OCI-LY7 (cell line): ENCODE results near the gene COX7A2L. TPM values are rescaled to one million over a fixed set of nuclear protein-coding genes. Genes with fewer than 3 reads are reported as not detected.

Experiments
- BruUV-seq: library from RNA; stranded (reverse); fragments of 400-500 nt; replicated peaks from 2 replicates; lab custom pipeline; 2021; lab: Mats Ljungman, UMichigan
- CTCF ChIA-PET: fragments of 300-600 bp; sonication (Branson Sonifier 250); formaldehyde crosslinking; loops from one replicate; lab custom pipeline; 2022; ENCODE audit warnings: antibody characterized with exemption; ENCODE audit not compliant: unreplicated experiment; lab: Charles Lee
- POLR2A ChIA-PET: fragments of 300-600 bp; sonication (Branson Sonifier 250); formaldehyde crosslinking; loops from one replicate; lab custom pipeline; 2022; ENCODE audit warnings: antibody characterized with exemption; lab: Charles Lee
- DNase-seq: peaks from one replicate; pipeline ENCODE4 v3.0.0-alpha.2; 2015; ENCODE audit warnings: low spot score
- H2AFZ ChIP-seq: fragments of 200-600 bp; sonication (generic), shearing (Covaris generic); 2 replicates; pipeline ENCODE4 v1.6.1; 2014; ENCODE audit warnings: mild to moderate bottlenecking, antibody characterized with exemption, low read length, moderate library complexity
- H3K27ac ChIP-seq: fragments of 200-600 bp; sonication (generic); 2 replicates; pipeline ENCODE4 v1.5.1; 2014; ENCODE audit warnings: mixed run types, low read depth, mild to moderate bottlenecking, moderate library complexity, low read length, inconsistent platforms; ENCODE audit not compliant: poor library complexity, severe bottlenecking
- H3K36me3 ChIP-seq: fragments of 200-600 bp; sonication (generic); 2 replicates; pipeline ENCODE4 v1.6.1; 2014; ENCODE audit warnings: mild to moderate bottlenecking, antibody characterized with exemption, low read length, moderate library complexity, mixed read lengths; ENCODE audit not compliant: insufficient read depth
- H3K4me1 ChIP-seq: fragments of 200-600 bp; sonication (generic); 2 replicates; pipeline ENCODE4 v1.5.1; 2014; ENCODE audit warnings: mild to moderate bottlenecking, low read length; ENCODE audit not compliant: insufficient read depth, poor library complexity, severe bottlenecking
- H3K4me2 ChIP-seq: fragments of 200-600 bp; sonication (generic); 2 replicates; pipeline ENCODE4 v1.6.1; 2014; ENCODE audit warnings: mild to moderate bottlenecking, low read length
- H3K4me3 ChIP-seq: fragments of 200-600 bp; sonication (generic); 2 replicates; pipeline ENCODE4 v1.5.1; 2014; ENCODE audit warnings: mild to moderate bottlenecking, low read depth, low read length; ENCODE audit not compliant: poor library complexity, severe bottlenecking
- H3K79me2 ChIP-seq: fragments of 200-600 bp; sonication (generic); 2 replicates; pipeline ENCODE4 v1.6.1; 2016; ENCODE audit warnings: low read depth, mild to moderate bottlenecking, low read length, moderate library complexity, mixed read lengths; ENCODE audit not compliant: insufficient read depth
- H3K9me2 ChIP-seq: fragments of 200-600 bp; sonication (generic); 2 replicates; pipeline ENCODE4 v1.6.1; 2016; ENCODE audit warnings: mild to moderate bottlenecking, low read length, mixed read lengths; ENCODE audit not compliant: insufficient read depth
- H3K9me3 ChIP-seq: fragments of 200-600 bp; sonication (generic); 2 replicates; pipeline ENCODE4 v1.6.1; 2014; ENCODE audit warnings: mild to moderate bottlenecking, mixed run types, low read length, mixed read lengths
- H4K20me1 ChIP-seq: fragments of 200-600 bp; sonication (generic); 2 replicates; pipeline ENCODE4 v1.6.1; 2014; ENCODE audit warnings: mild to moderate bottlenecking, antibody characterized with exemption, low read length, moderate library complexity, mixed read lengths; ENCODE audit not compliant: insufficient read depth
- CTCF ChIP-seq: fragments of 200-600 bp; sonication (generic); conservative IDR thresholded peaks from 2 replicates; pipeline ENCODE4 v1.5.1; 2014; ENCODE audit warnings: mild to moderate bottlenecking, antibody characterized with exemption, low read length, moderate library complexity, mixed read lengths
- EZH2phosphoT487 ChIP-seq: fragments of 200-600 bp; sonication (generic); IDR thresholded peaks from 2 replicates; pipeline ENCODE4 v1.6.1; 2018; ENCODE audit warnings: low read depth, borderline replicate concordance, mild to moderate bottlenecking, mixed run types, antibody characterized with exemption, low read length, moderate library complexity, mixed read lengths
- intact Hi-C: fragments of 100-400 bp; cut with micrococcal nuclease; formaldehyde crosslinking; loops from one replicate; pipeline ENCODE4 v1.10.0; 2022; ENCODE audit not compliant: unreplicated experiment
- total RNA-seq, 2 experiments: library from RNA; depleted of rRNA in 1 of 2; stranded (reverse); fragments of >200 nt in 1 of 2; shearing (Covaris generic) in 1 of 2; gene quantifications; 2 replicates each; pipeline ENCODE4 v1.2.3, GENCODE V29; 2014 to 2022

COX7A2L gene
- total RNA-seq, 2 experiments from 2014 or later, result 118 to 121 TPM

GRCh38 chr2:42364658-42365057 lies 3.6 kb upstream of the COX7A2L start:
- TF ChIP-seq CTCF (no peak), EZH2phosphoT487 (no peak)
- Histone ChIP-seq H3K4me3 (no peak overlapping the region), H3K9me2 (no peaks in the 10 kb centered on the region), H3K27ac (no peak overlapping the region), H3K36me3 (no peaks in the 10 kb centered on the region), H3K79me2 (peaks cover 13% of the 10 kb centered on the region), H3K4me1 (peaks cover 15% of the 10 kb centered on the region), H3K4me2 (no peak overlapping the region), H3K9me3 (no peaks in the 10 kb centered on the region), H2AFZ (no peak overlapping the region), H4K20me1 (no peaks in the 10 kb centered on the region; the same call in 1 of the 2 replicates)
- no peak for DNase-seq
- BruUV-seq, result no TSS peak
- intact Hi-C loops, result loop anchor here (5.0 to 10.0 kb wide), 2 partner anchors 267 to 300 kb away; no protein-coding TSS in a partner anchor
- ChIA-PET POLR2A (interaction anchor here (0.7 kb wide), 1 partner anchor 34 kb away, joined by 3 read pairs; no protein-coding TSS in a partner anchor), CTCF (no interaction called here)

- no peaks in the 10 kb centered on the region for H3K9me3 ChIP-seq
- ChIA-PET POLR2A (interaction anchor here (0.6 kb wide), 1 partner anchor 240 kb away, joined by 3 read pairs; no protein-coding TSS in a partner anchor), CTCF (no interaction called here)
- H2AFZ ChIP-seq, result no peak overlapping the region
- peaks cover 25% of the 10 kb centered on the region for H3K79me2 ChIP-seq
- H3K4me2 ChIP-seq, result no peak overlapping the region
- no peak for TF ChIP-seq EZH2phosphoT487
- no peak for TF ChIP-seq CTCF
- no peaks in the 10 kb centered on the region; the same call in 1 of the 2 replicates for H4K20me1 ChIP-seq
- DNase-seq, result no peak
- no peaks in the 10 kb centered on the region for H3K9me2 ChIP-seq
- no TSS peak for BruUV-seq
- intact Hi-C loops, result loop anchor here (5.0 to 10.0 kb wide), 2 partner anchors 266 to 301 kb away; no protein-coding TSS in a partner anchor
- no peak overlapping the region for H3K4me3 ChIP-seq
- no peaks in the 10 kb centered on the region for H3K36me3 ChIP-seq
- peaks cover 21% of the 10 kb centered on the region for H3K4me1 ChIP-seq
- no peak overlapping the region for H3K27ac ChIP-seq
Measured at GRCh38 chr2:42363413-42363812, 2.4 kb upstream of the COX7A2L start.

- ChIA-PET POLR2A (interaction anchor here (0.6 to 0.7 kb wide), 4 partner anchors 10 to 35 kb away, joined by 3 to 4 read pairs (median 3); no protein-coding TSS in a partner anchor), CTCF (no interaction called here)
- intact Hi-C loops, result loop anchor here (5.0 to 10.0 kb wide), 2 partner anchors 265 to 303 kb away; no protein-coding TSS in a partner anchor
- Histone ChIP-seq H3K9me3 (no peaks in the 10 kb centered on the region), H3K4me2 (peak overlapping the region; percentile 82), H3K4me1 (peaks cover 27% of the 10 kb centered on the region), H4K20me1 (peaks cover 8% of the 10 kb centered on the region; the same call in 1 of the 2 replicates), H3K4me3 (peak overlapping the region; percentile 96), H3K9me2 (no peaks in the 10 kb centered on the region), H3K36me3 (peaks cover 11% of the 10 kb centered on the region; the same call in 1 of the 2 replicates), H2AFZ (peak overlapping the region; percentile 97), H3K27ac (peak overlapping the region; percentile 79), H3K79me2 (peaks cover 42% of the 10 kb centered on the region)
- DNase-seq, result no peak
- TF ChIP-seq CTCF (0 out of 2 replicates have a peak, but pooled peaks have one; percentile 8), EZH2phosphoT487 (no peak)
- no TSS peak for BruUV-seq
Measured at GRCh38 chr2:42361728-42362283, 789 bp upstream of the COX7A2L start.
